CD4-positive, alpha-beta T cell treated with Interleukin-15 for 4 hours (primary cell): Measurements from ENCODE around the gene MYO5B.

Source experiments
- DNase-seq: peaks from one replicate; pipeline ENCODE4 v3.0.0-alpha.2; 2020; ENCODE audit warnings: low spot score

The MYO5B gene

GRCh38 chr18:50144540-50144939 lies 50.4 kb downstream of the MYO5B start:
- no peak for DNase-seq

- no peak for DNase-seq
These were observed 51.1 kb downstream of the MYO5B start for GRCh38 chr18:50143886-50144285.

DNA sequence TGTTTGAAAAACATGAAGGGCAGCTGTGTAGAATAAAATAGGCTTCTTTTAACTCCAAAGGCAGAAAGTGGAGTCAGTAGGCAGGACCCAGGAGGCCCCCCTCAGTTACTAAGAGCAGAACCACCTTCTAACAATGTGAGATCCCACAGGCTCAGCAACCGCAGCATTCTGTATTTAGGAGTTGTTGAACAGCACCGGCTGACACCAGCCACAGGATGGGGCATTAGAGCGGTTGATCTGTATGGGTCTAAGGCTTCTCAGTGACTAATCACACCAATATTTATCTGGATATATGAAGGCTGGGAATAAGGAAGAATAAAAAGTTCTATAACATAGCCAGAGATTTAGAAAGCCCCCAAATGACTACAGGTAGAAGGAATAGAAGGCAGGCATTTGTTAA lies 51.7 kb downstream of the MYO5B start:
- DNase-seq: no peak

GRCh38 chr18:50142441-50143120 lies 52.4 kb downstream of the MYO5B start:
- DNase-seq: no peak

GRCh38 chr18:50138181-50139064 lies 56.5 kb downstream of the MYO5B start:
- no peak for DNase-seq

- DNase-seq: no peak
These were observed 59.0 kb downstream of the MYO5B start for GRCh38 chr18:50135903-50136302.

DNA sequence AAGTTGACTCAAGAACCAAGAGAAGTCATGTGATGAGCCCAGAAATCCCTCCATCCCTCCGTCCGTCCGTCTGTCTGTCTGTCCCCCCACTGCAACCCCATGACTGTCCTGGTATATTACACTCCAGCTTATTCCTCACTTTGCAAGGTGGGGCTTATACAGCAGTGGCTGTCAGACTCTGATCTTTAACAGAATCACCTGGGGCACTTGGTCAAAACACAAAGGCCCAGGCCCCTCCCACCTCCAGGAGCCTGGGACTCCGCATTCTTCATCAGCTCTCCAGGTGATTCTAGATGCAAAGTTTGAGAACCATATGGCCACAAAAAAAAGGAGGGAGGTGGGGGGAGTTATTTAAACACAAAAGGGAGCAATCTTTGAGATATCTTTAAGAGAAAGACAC lies 61.4 kb downstream of the MYO5B start:
- no peak for DNase-seq

DNA sequence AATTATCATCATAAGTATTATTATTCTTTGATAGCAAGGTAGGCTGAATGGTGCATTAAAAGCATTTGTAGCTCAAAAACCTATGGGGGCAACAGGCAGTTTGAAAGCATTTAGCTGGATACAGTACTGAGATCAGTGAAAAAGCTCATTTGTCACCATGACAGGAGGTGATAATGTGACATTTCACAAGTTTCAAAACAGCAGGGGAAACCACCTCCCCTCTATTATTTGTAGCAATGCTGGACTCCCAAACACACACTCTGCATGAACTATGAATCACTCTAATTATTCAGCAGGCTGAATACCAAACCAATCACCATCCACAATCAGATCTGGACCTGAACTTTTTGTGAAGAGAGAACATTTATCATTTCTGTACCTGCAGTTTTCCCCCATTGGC lies 63.4 kb downstream of the MYO5B start:
- DNase-seq: no peak

- DNase-seq: no peak
These were observed 66.3 kb downstream of the MYO5B start for GRCh38 chr18:50128506-50129271.

GRCh38 chr18:50127516-50128210 lies 67.3 kb downstream of the MYO5B start:
- no peak for DNase-seq

- no peak for DNase-seq
These were observed 68.5 kb downstream of the MYO5B start for GRCh38 chr18:50126471-50126870.

- no peak for DNase-seq
These were observed 69.5 kb downstream of the MYO5B start for GRCh38 chr18:50125456-50125855.

- DNase-seq: no peak
These were observed 75.7 kb downstream of the MYO5B start for GRCh38 chr18:50119296-50119695.

GRCh38 chr18:50117863-50118262 lies 77.1 kb downstream of the MYO5B start:
- DNase-seq: no peak

GRCh38 chr18:50115095-50115494 lies 79.9 kb downstream of the MYO5B start:
- DNase-seq: no peak

DNA sequence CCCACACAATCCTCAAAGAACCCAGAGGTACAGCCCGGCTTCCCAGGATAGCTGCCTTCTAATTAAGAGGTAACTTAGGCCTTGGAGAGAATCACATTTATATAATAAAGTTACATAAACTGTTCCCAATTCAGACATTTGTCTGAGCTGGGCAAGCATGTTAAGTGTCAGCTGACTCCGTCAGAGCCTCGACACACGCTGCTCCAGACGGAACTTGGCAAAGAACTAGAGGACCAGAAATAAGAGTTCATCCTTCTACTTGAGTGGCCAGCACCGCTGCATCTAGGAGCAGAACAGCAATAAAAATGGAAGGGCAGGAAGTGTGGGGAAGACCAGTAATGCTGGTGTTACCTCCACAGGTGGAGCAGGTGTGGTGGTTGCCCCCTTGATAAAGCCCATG lies 80.5 kb downstream of the MYO5B start:
- DNase-seq: no peak

DNA sequence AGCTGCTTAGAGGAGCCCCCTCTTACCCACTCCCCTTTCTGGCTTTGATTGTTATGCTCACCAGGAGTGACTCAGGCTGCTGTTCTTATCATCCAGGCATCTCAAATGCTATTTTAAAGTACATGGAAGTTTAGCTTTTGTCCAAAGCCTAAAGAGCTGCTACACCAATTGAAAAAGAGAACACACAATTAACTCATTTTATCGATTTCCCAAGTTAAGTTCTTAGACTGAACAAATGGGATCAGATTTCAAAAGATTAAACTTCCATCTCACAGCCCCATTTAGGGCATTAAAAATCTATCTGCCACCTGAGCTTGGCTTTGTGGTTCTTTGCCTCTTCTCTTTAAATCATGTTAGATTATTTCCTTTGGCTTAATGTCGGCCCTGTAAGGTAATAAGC lies 81.2 kb downstream of the MYO5B start:
- no peak for DNase-seq

- no peak for DNase-seq
These were observed 83.5 kb downstream of the MYO5B start for GRCh38 chr18:50111398-50111797.

GRCh38 chr18:50107468-50107977 lies 87.4 kb downstream of the MYO5B start:
- DNase-seq: no peak

DNA sequence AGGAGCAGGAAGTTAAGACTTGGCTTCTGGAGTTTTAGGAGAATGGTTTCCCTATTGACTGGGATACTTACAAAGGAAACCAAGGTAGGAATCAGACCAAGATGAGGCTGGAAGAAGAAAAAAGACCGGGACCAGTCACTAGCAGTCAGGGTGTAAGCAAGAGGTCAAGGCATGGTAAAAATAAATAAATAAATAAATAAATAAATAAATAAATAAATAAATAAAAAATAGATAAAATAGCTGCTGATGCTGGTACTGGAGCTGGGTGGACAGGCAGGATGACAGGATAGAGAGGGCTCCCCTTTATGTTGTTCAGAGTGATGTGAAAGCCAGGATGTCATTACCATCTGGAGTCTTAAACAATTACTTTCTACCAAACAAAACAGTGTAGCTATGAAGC lies 89.9 kb downstream of the MYO5B start:
- no peak for DNase-seq

DNA sequence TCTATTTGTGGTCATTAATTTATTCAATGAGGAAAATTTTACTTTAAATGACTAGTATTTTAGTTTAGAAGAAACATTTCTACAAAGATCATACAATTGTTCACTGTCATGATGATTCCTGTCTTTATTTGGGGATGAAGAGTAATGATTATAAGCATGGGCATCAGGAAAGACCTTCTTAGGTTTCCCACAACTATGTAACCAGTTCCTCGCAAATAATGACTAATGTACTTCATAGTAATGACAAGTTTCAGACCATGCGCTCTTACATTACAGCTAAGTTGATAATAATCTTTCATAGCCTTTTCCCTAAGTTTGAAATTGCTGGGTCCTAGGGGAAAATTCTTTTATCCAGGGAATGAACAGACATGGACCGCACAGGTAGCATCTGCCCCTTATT lies 90.5 kb downstream of the MYO5B start:
- no peak for DNase-seq
